Stimulated activated CD8-positive, alpha-beta memory T cell treated with anti-CD3 and anti-CD28 coated beads, Interleukin-15, amount 100 ng/mL, for 48 hours (primary cell): ENCODE data around the gene CCDC85C.

Source experiments
- DNase-seq, 2 donors: peaks; one replicate each; pipeline ENCODE4 v3.0.0-alpha.2; 2020; ENCODE audit warnings: low read depth in 2 of 2

The CCDC85C gene

DNA sequence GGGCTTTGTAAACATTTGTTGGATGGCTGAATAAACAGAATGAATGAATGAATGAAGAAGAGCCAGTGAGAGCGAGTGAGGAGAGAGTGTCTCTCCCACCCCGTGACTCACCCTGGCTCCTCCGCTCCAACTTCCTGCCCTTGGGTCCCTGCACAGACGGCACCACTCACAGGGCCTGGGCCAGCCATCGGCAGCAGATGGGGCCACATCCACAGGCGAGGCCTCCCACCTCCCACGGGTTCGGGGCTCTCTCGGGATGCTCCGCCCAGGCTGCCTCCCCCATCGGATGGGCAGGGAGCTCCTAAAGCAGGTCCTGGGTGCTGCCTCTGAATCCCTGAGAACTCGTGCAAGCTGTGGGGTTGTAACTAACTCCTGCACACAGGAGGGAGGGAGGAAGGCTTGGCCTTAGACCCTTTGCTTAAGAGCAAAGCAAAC lies 81.5 kb downstream of the CCDC85C start:
- DNase-seq, result no peak

DNA sequence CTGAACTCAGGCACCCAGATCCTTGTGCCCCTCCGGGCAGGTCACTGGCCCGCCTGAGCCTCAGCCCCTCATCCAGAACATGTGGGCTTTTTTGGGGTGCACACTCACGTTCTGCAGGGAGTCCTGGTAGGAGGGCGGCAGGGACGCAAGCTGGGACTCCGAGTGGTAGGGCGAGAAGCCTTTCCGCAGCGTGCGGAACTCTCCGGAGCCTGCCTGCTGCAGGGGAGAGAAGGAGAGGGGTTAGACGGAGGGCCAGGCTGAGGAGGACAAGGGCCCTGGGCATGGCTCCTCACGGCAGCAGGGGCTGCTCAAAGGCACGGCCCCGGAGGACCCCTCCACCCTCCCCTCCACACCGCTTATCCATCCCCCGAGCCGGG lies 82.0 kb downstream of the CCDC85C start:
- DNase-seq, result no peak

DNA sequence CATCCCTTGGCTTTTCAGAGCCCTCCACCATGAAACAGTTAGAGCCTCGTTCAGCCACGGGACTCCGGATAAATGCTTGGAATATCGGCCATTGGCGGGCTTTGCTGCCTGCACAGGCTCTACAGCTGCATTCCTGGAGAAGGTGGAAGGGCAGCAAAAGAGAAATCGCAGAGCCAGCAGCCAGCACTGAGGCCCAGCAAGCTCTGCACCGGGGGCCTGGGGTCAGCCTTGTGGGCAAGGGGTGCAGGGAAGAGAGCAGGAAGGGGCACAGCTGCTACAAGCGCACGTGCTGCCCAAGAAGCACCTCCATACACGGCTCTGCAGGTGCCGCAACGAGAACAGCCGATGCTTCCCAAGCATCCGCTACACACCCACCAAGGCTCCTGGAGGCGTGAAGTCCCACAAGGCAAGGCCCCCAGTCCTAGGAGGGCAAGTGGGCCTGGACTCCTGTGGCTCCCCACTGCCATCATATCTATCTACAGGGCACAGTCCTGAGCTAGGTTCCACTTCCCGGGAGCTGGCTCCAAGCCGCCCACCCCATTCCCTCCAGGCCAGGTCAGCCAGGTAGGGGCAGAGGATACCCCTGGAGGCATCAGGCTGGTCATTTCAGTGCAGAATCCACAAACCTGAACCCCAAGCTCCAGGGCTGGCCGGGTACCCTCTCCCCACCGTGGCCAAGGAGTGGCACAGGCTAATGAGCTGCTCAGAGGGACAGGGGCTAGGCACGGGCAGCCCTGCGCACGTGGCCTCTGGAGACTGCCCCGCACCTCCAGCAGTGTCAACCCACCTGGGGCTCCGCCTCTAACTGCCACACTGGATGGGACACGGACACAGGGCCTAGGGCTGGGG lies 82.6 kb downstream of the CCDC85C start:
- no peak for DNase-seq

DNA sequence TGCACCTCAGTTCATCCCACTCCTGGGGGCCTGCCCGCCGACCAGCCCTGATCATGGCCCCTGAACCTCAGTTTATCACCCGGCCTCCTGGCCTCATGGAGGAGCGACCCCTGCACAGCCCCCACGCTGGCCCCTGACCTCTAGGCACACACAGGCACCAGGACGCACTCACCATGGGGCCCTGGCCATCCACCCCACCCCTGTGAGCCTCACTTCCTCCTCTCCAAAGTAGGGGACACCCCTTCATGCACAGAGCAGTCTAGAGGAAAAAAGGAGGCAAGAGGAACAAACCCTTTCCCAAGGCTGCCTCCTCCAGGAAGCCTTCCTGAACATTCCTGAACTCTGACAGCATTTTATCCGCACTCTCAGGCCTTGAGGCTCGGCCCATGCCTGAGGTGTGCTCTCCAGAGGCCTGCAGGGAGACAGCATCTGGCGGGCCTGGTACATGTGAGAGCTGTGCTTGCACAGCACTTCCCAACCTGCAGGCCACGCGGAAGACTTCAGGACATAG lies 83.4 kb downstream of the CCDC85C start:
- no peak for DNase-seq

DNA sequence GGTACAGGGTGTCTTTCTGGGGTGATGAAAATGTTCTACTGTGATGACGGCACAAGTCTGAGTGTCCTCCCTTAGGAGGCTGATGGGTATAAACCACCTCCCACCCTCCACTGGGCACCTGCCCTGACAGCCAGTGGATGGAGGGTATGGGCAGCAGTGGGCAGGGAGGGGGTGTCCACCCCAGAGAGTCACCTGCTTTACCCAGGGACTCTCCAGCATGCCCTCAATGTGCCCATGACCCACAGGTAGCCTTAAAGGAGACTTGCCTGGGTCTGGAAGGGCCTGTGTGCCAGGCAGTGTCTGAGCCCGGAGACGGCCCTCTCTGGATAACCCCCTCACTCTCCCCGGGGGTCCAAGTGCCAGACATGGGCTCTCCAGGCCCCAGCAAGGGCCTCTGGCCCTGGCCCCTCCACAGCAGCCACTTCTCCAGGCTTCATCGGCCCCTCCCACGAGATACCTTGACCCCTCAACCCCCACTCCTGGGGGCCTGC lies 84.0 kb downstream of the CCDC85C start:
- DNase-seq, result no peak

DNA sequence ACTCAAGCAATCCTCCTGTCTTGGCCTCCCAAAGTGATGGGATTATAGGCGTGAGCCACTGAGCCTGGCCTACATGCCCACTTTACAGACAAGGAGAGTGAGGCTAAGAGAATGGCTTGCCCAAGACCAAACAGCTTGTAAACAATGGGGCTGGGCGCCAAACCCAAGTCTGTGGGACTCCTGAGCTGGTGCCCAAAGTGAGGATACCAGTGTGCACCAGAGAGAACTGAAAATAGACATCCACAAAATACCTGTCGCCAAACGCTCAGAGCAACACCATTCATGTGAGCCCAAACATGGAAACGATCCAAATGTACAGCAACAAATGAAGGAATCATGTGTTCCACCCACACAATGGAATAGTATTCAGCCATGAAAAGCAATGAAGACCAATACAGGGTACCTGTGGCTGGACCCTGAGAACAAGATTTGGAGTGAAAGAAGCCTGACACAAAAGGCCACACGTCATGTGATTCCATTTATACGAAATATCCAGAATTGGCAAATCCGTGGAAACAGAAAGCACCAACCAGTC lies 84.6 kb downstream of the CCDC85C start:
- DNase-seq, result no peak

DNA sequence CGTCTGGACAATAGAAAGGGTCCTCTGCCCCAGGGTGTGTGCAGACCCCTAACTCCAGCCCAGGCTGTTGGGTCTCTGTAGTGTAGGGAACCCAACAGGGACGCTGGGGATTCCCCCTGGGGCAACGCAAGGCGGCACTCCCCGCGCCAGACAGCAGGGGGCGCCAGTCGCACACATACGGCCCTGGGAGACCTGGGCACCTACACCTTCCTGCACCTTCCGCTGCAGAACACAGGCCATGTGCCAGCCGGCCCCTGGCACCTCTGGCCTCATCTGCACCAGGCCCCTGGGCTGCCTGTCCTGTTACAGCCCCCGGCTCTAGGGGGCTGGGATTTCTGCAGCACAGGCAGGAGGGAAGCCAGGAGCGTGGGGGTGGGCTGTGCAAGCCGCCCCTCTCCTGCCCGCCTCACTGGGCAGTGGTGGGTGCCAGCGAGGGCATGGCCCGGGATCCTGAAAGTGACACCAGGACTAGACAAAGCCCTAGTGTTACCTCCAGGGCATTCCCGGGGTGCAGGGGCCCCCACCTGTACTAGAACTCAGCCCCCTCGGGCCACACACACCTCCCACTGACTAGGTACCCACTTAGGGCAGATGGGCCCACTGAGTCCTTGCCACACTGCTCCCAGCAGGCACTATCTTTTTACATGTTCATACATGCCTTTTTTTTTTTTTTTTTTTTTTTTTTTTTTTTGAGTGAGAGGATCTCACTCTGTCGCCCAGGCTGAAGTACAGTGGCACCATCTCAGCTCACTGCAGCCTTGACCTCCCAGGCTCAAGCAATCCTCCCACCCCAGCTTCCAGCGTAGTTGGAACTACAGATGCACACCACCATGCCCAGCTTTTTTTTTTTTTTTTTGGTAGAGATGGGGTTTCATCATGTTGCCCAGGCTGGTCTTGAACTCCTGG lies 85.3 kb downstream of the CCDC85C start:
- peak; percentile 65 to 66 for DNase-seq

DNA sequence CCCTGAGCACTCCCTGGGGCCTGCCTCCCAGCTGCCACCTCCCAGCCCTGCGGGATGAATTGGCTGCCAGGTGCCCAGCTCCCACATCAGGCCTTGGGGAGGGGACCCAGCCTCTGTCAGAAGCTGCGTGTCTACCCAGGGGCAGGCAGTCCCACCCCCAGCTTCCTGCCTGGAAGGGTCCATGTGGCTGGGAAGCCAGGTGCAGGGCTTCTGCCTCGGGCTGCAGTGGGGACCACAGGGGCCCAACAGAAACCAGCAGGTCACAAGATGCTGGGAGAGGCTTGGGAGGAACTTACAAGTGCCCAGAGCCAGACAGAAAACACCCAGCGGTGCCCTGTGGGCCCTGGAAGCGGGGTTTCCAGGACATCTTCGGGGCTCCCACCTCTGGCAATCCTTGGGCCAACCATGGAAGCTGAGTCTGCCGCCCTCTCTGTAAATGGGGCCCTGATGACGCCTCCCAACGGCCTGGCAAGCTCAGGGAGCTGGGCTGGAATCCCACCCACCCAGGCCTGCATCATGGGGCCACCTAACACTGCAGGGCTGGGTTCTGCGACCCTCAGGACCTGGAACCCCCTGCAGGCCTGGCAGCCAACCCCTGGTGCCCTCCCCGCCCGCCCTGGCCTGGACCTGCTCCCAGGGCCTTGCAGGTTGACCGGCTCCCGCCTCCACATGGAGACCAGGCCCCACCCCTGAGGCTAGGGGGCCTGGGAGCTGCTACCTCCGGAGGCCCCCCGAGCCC lies 86.2 kb downstream of the CCDC85C start:
- no peak for DNase-seq

DNA sequence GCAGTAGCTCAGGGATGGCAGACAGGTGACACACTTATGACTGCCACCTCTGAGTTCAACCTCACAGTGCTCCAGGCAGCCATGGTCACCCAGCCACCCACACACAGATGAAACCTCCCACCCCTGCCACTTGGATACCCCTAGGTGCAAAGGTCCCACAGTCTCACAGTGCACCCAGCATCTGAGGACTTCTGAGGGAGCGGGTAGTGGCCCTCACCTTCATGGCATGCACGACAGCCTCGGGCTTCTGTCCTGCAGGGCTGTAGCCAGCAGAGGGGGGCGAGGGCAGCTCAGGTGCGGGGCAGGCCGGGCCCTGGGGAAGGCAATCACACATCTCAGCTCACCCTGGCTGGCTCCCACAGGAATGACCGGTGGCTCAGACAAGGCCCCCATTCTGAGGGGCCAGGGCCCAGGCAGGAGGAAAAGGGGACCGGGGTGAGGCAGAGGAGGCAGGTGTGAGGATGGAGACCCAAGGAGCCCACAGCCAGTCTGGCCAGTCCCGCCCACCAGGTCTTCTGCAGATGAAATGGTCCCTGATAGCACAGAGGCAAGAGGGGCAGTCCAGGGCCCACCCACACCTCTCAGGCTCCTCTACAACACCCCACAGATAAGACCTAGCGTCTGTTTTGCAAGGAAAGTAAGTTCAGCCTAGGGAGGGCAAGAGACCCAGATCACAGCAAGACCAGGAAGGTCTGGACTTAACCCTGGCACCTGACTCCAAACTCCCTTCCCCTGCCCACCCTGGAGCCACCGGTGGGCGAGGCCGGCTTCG lies 87.0 kb downstream of the CCDC85C start:
- no peak for DNase-seq

DNA sequence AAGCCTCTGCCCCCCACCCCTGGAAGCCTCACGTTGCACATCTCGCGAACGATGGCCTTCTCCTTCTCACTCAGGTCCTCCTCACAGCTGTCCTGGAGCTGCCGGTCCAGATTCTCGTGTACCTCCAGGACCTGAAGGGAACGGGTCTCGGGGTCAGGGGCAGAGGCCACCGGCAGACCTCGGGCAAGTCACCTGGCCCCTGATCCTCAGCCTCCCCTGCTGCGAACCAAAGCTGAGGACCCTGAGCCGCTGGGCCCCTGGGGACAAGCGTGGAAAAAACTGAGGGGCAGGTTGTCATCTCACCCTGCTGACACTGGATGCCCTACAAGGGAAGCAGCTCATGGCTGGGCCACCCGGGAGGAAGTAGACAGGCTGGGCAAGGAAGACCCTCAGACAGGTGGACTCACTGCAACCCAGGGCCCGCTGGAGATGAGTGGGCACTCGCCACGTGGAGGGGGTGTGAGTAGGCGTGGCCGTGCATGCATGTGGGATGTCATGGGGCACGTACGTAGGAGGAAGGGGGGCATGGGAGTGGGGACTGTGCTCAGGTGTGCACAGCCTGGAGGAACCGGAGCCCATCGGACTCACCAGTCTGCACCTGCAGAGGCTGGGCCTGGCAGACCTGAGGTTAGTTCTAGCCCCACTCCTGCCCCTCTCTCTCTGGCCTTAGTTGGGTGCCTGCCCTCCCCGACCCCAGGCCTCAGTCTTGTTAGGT lies 87.7 kb downstream of the CCDC85C start:
- no peak for DNase-seq

DNA sequence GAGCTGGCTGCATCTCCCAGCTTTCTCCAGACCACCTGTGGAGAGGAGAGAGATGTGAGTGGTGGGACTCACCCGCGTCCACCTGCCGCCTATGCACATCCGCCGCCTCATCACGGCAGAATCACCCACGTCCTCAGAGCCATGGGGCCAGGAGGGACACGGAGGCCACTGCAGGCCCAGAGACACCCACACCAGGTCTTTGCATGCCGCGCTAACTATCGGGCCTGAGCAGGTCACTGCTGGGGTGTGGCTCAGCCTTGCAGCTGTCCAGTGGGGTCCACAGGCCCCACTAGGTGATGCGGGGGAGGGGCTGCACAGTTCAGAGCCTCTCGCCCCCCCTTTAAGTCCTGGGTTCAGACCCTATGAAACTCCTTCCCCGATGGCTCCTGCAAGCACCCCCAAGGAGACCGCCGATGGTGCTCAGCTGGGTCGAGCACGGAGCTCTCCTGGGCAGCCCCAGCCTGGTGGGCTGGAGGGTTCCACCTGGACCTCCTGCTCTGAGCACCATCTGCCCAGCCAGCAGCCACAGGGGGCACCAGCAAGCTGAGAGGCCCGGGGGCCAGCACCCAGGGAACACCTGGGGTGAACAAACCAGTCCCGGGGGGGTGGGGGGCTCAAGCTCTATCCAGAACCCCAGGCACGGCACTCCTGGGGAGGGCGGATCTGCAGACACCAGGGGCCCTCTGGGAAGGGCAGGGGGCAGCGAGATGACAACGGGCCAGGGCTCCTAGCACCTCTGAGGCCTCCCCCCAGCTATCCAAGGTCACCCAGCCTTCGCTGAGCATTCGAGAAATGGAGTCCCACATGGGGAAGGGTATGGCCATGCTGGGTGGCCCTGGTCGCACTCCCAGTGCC lies 88.5 kb downstream of the CCDC85C start:
- no peak for DNase-seq

DNA sequence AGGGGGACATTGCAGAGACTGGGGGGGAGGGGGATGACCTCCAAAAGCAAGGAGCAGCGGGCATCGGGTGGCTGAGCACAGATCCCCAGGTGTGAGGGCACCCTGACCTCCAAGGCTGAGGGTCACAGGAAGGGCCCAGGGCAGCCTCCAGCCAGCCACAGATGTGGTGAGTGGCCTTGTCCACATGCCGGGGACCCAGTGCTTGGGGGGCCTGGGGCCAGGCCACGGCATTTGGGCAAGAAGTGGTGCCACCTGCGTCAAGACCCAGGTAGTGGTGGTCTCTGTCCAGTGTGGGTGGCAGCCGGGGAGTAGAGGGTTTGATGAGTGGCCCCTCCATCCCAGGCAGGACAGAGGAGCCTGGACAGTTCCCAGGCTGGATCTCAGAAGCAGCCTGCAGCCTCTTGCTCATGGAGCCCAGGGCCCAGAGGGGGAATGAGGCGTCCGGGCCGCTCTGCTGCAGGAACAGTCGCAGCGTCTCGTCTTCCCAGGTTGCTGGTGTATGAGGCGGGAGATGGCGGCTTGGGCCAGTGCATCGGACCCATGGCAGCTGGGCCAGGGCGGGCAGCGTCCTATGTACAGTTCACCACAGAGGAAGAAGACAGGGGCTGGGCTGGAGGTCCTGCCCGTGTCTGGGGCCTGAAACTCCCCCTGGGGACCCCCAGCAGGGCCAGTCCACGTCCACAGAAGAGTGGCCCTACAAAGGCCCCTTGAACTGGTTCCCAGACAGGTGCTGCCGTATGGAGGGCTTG lies 89.3 kb downstream of the CCDC85C start:
- DNase-seq, result no peak

DNA sequence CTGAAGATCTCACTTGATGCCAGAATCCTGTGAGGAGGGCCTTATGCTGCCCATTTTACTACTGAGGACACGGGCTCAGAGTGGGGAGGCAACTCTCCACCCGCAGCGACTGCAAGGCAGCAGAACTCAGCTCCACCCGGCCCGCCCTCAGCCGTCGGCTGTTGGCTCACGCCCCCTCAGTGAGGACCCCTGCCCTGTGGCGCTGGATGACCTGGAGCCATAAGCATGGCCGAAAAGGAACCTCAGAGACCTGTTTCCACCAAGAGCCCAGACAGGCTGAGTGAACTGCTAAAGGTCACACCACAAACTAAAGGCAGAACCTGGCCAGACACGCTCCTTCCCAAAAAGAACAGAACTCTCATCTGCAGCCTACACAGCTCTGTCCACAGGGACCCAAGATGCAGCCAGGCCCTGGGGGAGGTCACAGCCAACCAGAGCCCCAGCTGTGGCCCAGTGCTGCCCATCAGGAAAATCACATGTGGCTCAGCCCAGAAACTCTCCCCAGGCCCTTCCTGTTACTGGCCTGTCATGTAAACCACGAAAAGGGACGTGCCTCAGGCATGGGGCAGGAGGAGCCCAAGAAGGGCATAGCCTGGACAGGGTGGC lies 90.0 kb downstream of the CCDC85C start:
- no peak for DNase-seq

DNA sequence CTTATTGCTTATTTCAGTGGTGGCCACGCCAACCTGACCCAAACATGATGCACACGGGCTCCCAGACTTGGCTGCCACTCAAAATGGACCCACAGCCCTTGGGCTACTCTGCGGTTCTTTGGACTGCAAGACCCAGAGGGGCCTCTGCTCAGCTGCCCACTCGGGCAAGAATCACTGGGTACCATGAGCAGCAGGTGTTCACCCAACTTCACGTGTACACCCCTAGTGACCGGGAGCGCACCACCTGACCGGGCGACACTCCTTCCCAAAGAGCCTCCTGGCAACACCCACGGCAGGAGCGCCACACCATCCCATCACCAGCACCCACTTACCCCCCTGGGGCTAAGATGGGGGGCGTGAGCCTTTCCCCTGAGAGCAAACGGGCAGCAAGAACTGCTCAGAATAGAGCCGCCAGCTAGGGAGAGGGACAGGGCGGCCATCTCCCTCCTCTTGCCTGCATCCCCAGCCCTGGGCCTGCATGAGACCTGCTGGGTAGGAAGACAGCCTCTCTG lies 90.8 kb downstream of the CCDC85C start:
- DNase-seq, result no peak

DNA sequence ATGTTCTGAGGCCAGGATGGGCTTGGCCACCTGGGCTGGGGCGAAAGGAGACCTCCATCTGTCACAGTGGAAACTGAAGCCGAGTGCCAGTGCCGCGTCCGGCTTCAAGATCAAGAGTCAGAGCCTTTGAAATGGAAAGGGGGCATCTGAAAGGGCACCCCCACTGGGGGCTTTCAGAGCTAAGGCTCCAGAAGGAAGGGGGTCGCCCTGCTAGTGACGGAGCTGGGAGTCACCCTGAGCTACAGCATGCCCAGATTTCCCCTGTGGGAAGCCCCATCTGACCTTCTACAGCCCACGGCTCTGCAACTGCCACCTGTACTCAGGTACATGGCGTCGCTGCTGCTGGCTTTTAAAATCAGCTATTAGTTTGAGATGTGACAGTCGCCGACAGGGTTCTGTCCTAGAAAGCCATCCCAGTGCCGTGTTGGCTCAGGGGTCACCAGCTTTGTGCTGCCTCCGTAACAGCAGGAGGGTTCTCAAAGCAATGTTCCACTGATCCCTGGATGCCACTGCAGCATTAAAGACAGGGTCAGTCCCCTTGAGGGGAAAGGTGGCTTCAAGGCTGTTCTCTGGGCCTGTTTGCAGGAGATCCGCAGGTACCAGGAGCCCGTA lies 91.3 kb downstream of the CCDC85C start:
- no peak for DNase-seq

DNA sequence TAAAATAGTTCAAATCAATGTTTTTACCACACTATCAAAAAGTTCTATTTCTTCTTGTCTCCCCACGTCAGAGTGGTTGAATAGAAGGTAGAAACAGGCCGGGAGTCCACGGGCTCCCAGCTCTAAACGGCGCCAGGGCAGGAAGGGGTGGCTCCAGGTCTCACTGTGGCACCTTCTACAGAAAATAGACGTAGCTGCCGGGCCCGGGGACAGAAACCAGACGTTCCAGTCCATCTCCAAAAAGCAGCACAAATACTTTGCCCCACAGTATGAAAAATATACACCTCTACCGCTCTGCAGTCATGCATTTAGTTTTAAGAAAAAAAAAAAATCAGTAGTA lies 91.9 kb downstream of the CCDC85C start:
- no peak for DNase-seq

DNA sequence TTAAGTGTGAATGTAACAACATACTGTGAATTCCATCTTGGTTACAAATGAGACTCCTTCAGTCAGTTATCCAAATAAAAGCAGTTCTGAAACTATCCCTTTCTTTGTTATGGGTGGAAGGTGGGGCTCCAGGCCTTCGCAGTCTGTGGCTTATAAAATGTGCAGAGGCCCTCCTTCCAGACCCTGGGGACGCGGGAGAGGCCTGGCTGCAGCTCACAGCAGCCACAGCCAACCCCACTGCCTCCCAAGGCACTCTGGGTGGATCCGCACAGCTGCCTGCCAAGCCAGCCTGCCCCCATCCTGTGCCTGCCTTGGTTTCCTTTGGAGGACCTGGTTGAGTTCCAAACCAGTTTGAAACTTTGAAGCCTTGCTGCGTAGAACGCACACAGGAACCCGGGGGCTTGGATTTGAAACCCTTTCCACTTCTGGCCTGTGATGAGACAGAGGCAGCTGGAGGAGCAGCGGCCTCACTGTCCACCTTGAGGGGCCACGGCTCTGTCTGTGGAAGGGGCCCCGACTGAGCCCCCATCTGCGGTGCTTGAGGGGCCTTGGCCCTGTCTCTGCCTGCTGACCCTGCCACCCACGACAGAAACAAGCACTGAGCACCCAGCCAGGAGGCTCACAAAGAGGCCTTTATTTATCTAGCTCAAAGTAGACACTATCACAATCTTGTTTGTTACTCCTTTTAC lies 92.4 kb downstream of the CCDC85C start:
- no peak for DNase-seq
